Activated CD8-positive, alpha-beta memory T cell treated with anti-CD3 and anti-CD28 coated beads for 48 hours (primary cell): ENCODE measurements around the gene TCF21.
"Not testable (repeated sequence)": the region's sequence is repeated elsewhere in the genome, so short reads cannot be mapped to it uniquely, and the experiment has no call there.

ENCODE experiments used
- DNase-seq, 3 experiments: peaks; one replicate each; pipeline ENCODE4 v3.0.0-alpha.2; 2020; ENCODE audit warnings: low read depth in 2 of 3, low spot score in 2 of 3

TCF21 gene

DNA sequence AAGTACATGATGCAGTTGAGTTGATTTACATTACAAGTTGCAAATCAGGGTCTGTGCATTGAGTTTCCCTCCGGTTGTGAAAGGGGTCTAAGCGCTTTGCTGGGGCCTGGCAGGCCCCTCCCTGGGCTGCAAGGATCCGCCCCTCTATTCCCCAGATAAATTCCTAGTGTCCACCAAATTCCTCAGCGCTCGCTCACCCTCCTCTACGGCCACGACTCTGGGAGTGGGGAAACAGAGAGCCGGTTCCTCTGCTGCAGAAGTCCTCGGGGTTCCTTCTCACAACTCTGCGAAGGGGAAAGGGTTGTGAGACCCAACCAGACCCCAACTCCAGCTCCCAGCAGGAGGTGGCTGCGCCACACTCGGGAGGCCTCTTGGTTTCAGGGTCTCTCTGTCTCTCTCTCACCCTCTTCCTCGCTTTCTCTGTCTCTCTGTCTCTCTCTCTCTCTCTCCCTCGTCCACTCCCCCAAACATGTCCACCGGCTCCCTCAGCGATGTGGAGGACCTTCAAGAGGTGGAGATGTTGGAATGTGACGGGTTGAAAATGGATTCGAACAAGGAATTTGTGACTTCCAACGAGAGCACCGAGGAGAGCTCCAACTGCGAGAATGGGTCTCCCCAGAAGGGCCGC lies at the start of gene TCF21:
TCF21 (plus strand) TSS at position 185 of the 628 bp plus-strand sequence; CDS start at position 470, 285 bp downstream.
- DNase-seq: no peak

GRCh38 chr6:133841176-133841575 lies 47.7 kb upstream of the TCF21 start:
- no peak for DNase-seq

- no peak for DNase-seq
Measured at GRCh38 chr6:133843098-133843497, 45.8 kb upstream of the TCF21 start.

DNA sequence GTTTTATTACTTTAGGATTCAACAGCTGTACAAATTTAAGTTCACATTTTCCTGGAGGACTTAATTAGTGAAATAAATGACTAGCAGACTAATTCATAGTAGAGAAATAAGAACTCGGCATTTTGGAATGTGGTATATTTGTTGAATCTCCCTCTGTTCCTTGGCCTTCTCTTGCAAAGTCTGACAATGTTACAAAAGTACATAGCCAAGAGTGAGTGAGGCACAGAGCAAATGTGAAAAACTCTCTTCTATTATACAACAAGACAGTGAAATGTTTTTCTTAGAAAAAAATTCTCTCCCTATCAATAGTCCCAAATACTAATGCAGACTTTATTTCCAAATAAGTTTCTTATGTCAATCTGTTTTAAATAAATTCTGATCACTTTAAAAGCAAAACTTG lies 44.2 kb upstream of the TCF21 start:
- DNase-seq: no peak

GRCh38 chr6:133854041-133854363 lies 34.9 kb upstream of the TCF21 start:
- DNase-seq: no peak

- DNase-seq: no peak
Measured at GRCh38 chr6:133854364-133855275, 34.3 kb upstream of the TCF21 start.

- no peak for DNase-seq
Measured at GRCh38 chr6:133855276-133855990, 33.5 kb upstream of the TCF21 start.

GRCh38 chr6:133855991-133856370 lies 32.9 kb upstream of the TCF21 start:
- no peak for DNase-seq

DNA sequence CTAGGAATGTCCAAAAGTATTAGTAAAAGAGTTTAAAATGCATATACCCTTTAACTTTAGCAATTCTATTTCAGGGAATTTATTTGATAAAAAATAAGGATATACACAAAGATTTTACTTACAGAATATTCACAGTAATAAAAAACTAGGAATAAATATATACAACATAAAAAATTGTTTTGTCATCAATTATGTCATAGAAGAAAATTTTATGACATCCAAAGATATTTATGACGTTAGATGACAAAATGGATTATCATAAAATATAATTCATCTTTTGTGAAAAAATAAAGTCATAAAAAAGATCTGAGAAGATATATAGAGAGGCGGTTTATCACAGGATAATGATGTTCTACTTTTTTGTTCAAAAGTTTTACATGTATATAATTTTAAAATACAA lies 32.0 kb upstream of the TCF21 start:
- no peak for DNase-seq

DNA sequence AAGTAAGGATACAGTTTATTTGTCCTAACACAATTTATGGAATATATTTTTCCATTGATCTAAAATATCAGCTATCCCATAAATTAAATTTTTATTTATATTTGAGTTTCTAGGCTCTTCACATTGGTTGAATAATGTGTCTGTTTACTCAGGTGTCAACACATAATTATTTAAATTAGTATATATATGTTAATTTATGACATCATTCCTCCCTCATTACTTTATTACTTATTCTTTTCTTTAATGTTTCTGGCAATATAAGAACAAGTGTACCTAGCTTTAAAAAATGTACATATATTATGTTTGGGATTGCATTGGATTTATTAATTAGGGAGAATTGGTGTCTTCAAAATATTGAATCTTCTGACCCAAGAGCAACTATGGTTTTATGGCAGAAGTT lies 31.2 kb upstream of the TCF21 start:
- no peak for DNase-seq

- not testable (repeated sequence) for DNase-seq
Measured at GRCh38 chr6:133861337-133861736, 27.6 kb upstream of the TCF21 start.

DNA sequence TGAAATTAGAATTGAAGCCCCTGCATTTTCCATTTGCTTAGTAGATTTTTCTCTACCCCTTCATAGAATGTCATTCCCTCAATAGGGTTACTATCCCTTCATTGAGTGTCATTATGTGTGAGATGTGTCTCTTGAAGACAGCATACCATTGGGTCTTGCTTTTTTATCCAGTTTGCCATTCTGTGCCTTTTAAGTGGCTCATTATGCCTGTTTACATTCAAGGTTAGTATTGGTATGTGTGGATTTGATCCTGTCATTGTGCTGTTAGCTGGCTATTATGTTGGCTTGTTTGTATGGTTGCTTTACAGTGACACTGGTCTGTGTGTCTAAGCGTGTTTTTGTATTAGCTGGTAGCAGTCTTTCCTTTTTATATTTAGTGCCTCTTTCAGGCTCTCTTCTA lies 25.7 kb upstream of the TCF21 start:
- DNase-seq: no peak

GRCh38 chr6:133865680-133866079 lies 23.2 kb upstream of the TCF21 start:
- no peak for DNase-seq

DNA sequence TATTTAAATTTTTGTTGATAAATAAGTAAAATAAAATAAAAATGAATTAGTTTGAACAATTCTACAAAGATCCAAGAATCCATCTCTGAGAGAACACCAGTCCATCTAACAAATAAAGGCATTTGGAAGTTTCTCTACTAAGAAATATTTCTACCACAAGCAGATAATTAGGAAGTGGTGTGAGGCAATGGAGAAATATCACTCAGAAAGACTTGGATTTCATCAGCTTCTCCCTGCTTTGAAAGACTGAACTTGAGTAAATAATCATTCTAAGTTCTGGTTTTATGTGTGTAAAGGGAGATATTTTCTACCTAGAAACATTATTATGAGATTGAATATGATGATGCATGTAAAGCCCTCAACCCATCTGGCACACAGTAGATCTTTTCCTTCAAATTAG lies 17.8 kb upstream of the TCF21 start:
- no peak for DNase-seq

DNA sequence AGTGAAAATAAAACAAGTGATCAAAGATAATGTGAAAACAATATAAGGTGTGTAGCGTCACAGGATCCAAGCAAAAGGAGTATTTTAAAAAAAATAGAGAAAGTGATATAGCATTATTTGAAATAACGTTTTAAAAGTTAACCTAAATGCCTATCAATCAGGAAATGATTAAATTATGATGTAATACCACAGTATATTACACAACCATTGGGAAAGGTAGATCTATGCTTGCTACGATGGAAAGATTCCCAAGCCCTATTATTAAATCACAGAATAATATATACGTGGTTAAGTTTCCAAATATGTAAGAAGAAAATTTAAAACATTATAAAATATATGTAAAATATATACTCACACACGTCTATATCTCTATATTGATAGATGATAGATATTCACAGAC lies 15.4 kb upstream of the TCF21 start:
- DNase-seq: no peak

DNA sequence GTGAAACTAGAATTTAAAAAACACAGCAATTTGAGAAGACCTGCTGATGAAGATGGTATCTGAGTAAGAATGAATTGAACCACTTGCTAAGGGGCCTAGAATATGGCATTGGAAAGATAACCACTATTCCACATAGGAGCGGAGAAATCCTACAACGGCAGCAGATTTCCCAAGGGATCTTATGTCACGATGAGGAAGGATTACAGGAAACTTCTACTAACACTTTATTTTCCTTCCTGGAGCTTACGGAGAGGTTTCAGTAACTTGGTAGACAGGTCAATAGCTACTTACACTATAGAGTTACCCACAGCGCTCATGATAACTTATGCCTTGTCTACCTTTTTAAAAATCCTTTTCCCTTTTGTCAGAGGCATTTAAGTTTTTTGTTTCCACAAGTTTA lies 11.8 kb upstream of the TCF21 start:
- no peak for DNase-seq

DNA sequence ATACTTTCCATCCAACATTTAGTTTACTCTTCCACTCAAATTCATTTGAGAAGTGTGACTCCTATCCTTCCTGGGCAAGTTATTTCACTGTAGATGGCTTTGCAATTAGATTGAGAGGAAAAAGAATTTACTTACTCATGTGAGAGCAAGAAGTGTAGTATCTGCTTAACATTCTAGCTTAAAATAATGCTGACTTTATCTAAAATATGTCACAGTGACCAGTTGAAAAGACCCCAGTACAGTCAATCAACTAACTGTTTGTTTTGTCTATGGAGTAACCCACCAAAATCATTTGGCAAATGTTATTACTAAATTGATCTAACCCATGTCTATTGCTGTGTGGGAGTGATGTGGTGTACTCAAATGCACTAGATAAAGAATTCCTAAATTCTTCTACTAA lies 8.9 kb upstream of the TCF21 start:
- no peak for DNase-seq

GRCh38 chr6:133880896-133881295 lies 8.0 kb upstream of the TCF21 start:
- no peak for DNase-seq

DNA sequence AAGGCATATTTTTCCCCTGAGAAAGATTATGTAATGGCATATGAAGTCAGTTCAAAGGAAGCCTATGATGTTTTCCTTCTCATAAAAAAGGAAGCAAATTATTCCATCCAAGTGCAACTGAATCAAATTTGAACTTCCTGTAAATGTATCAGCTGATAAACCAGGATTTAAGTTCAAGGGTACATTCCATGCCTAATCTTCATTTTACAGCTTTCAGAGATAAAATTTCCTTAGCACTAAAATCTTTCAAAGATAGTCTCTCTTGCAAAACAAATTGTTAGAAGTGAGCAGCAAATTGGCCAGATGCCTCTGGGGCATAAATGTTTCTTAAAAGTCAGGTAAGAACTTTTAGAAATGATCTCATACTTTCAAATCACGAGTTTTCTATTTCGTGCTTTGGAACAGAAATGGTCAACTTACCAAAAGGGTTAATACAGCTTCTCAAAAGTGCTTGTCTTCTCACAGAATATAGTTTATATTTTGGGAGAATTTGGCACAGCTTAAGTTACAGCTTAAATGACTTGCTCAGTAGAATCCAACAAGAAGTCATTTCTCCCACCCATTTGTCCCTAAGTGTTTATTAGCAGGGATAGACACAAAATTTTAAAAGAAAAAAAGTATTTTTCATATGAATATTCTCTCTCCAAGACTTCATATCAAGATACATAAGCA lies 2.7 kb upstream of the TCF21 start:
- no peak for DNase-seq

- no peak for DNase-seq
Measured at GRCh38 chr6:133887156-133887879, 1.6 kb upstream of the TCF21 start.

GRCh38 chr6:133887880-133888230 lies 1.1 kb upstream of the TCF21 start:
- no peak for DNase-seq
